Smooth muscle cell (in vitro differentiated cells): ENCODE measurements around the gene ZER1. TPM values are rescaled to one million over a fixed set of nuclear protein-coding genes. Genes with fewer than 3 reads are reported as not detected.
"Not testable (repeated sequence)": the region's sequence is repeated elsewhere in the genome, so short reads cannot be mapped to it uniquely, and the experiment has no call there.

Experiments used
- DNase-seq: peaks from one replicate; lab custom pipeline; 2025; ENCODE audit not compliant: unreplicated experiment; lab: John Stamatoyannopoulos, UW
- H2AFZ ChIP-seq: fragments of 200-600 bp; sonication (generic); 2 replicates; pipeline ENCODE4 v1.6.0; 2016; ENCODE audit warnings: antibody characterized with exemption, low read depth, mild to moderate bottlenecking
- H3F3A ChIP-seq: fragments of 200-600 bp; sonication (generic); 2 replicates; pipeline ENCODE4 v1.6.0; 2017; ENCODE audit warnings: antibody characterized with exemption, low read depth
- H3K27ac ChIP-seq: fragments of 200-600 bp; sonication (generic); 2 replicates; pipeline ENCODE4 v1.5.1; 2016; ENCODE audit warnings: low read depth, mild to moderate bottlenecking
- H3K27me3 ChIP-seq: fragments of 200-600 bp; sonication (generic); 2 replicates; pipeline ENCODE4 v1.6.1; 2016; ENCODE audit warnings: low read depth, mild to moderate bottlenecking
- H3K36me3 ChIP-seq: fragments of 200-600 bp; sonication (generic); 2 replicates; pipeline ENCODE4 v1.5.1; 2016; ENCODE audit warnings: low read depth
- H3K4me1 ChIP-seq: fragments of 200-600 bp; sonication (generic); 2 replicates; pipeline ENCODE4 v1.5.1; 2016; ENCODE audit warnings: low read depth
- H3K4me2 ChIP-seq: fragments of 200-600 bp; sonication (generic); 2 replicates; pipeline ENCODE4 v1.6.0; 2016; ENCODE audit warnings: mild to moderate bottlenecking
- H3K4me3 ChIP-seq: fragments of 200-600 bp; sonication (generic); 2 replicates; pipeline ENCODE4 v1.5.1; 2016; ENCODE audit warnings: mild to moderate bottlenecking
- H3K79me2 ChIP-seq: fragments of 200-600 bp; sonication (generic); 2 replicates; pipeline ENCODE4 v1.6.0; 2016; ENCODE audit warnings: low read depth, mild to moderate bottlenecking
- H3K9ac ChIP-seq: fragments of 200-600 bp; sonication (generic); 2 replicates; pipeline ENCODE4 v1.6.0; 2016; ENCODE audit warnings: low read depth
- H3K9me3 ChIP-seq: fragments of 200-600 bp; sonication (generic); replicated peaks from 2 replicates; pipeline ENCODE4 v1.5.1; 2016; ENCODE audit warnings: low read depth
- H4K20me1 ChIP-seq: fragments of 200-600 bp; sonication (generic); 2 replicates; pipeline ENCODE4 v1.6.0; 2016; ENCODE audit warnings: low read depth
- CTCF ChIP-seq: fragments of 200-600 bp; sonication (generic); IDR thresholded peaks from 2 replicates; pipeline ENCODE4 v1.5.1; 2017; ENCODE audit warnings: borderline replicate concordance, mild to moderate bottlenecking, antibody characterized with exemption; ENCODE audit not compliant: insufficient read depth, poor library complexity, severe bottlenecking
- WGBS: methylation state at CpG from one replicate; pipeline ENCODE4 v1.1.7; 2016; ENCODE audit warnings: low lambda C conversion rate; 5-methylcytosine and 5-hydroxymethylcytosine counted together
- polyA plus RNA-seq: library from polyadenylated mRNA; unstranded; fragments of >200 nt; fragmentation: Nextera tagmentation; extraction: Ambion mirVana; gene quantifications from 2 replicates; pipeline ENCODE4 v1.2.1, GENCODE V29; 2016
- total RNA-seq: library from RNA; depleted of rRNA; stranded (reverse); fragments of >200 nt; gene quantifications from 2 replicates; pipeline ENCODE4 v1.2.3, GENCODE V29; 2014

Gene ZER1
- total and polyA plus RNA-seq, 2 experiments from 2014 or later, result 30.6 to 38.4 TPM

DNA sequence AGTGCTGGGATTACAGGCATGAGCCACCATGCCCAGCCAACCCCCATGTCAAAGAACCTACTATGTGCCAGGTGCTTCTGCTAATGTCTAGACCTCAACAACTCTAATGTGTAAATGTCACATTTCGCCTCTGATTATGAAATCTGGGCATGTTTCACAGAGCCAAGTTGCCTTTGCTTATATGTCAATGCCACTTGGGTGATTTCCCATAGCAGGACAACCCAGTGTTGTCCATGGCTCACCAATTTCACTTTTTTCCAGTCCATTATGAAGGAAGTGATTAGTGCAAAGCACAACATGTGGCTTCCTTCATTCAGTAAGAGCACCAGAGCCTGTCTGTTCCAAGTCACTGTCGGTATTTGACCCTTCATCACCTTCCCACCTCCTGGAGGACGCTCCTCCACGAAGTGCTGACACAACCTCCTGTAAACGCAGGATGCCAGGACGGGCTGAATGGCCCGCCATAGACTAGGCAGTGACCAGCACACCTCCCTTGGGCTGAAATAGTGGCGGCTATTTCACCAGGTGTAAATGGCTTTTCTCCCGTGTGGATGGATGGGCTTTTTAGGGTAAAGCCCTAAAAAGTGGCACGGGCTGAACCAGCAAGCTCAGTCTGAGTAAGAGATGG lies 70.4 kb downstream of the ZER1 start:
- H3K4me2 ChIP-seq, result no peak overlapping the region
- H3K79me2 ChIP-seq, result no peaks in the 10 kb centered on the region
- no peak for TF ChIP-seq CTCF
- 67% methylated on average over 10 of the region's 10 CpGs for WGBS
- H2AFZ ChIP-seq, result no peak overlapping the region
- H3K4me3 ChIP-seq, result no peak overlapping the region
- no peak for DNase-seq
- no peaks in the 10 kb centered on the region for H3K36me3 ChIP-seq
- H3K27me3 ChIP-seq, result no peaks in the 10 kb centered on the region
- no peaks in the 10 kb centered on the region for H3K9me3 ChIP-seq
- H3K27ac ChIP-seq, result no peak overlapping the region
- H3K4me1 ChIP-seq, result no peaks in the 10 kb centered on the region
- H3F3A ChIP-seq, result peaks cover 14% of the 10 kb centered on the region
- H3K9ac ChIP-seq, result no peak overlapping the region
- peaks cover 7% of the 10 kb centered on the region for H4K20me1 ChIP-seq

DNA sequence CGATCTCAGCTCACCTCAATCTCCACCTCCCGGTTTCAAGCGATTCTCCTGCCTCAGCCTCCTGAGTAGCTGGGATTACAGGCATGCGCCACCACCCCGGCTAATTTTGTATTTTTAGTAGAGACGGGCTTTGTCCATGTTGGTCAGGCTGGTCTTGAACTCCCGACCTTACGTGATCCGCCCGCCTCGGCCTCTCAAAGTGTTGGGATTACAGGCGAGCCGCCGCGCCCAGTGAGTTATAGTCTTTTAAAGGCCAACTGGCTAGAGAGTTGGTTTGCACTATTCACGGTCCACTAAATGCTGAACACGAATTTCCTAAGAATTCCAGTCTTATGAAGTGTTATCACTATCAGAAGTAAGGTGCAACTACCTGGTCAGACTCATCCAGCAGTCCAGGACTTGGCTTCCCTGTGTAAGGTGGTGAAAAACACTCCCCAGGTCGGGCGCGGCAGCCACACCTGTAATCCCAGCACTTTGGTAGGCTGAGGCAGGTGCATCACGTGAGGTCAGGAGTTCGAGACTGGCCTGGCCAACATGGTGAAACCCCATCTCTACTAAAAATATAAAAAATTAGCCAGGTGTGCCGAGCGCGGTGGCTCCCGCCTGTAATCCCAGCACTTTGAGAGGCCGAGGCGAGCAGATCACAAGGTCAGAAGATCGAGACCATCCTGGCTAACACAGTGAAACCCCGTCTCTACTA lies 72.5 kb downstream of the ZER1 start:
- H3K27me3 ChIP-seq, H3K4me3 ChIP-seq, H3K36me3 ChIP-seq, H3K9ac ChIP-seq, H3K27ac ChIP-seq, DNase-seq, H3K79me2 ChIP-seq, H3K4me2 ChIP-seq, H2AFZ ChIP-seq, H3K4me1 ChIP-seq, H3K9me3 ChIP-seq: not testable (repeated sequence)
- WGBS, result 97% methylated on average over 30 of the region's 30 CpGs
- Histone ChIP-seq H4K20me1 (peaks cover 17% of the 10 kb centered on the region), H3F3A (peaks cover 26% of the 10 kb centered on the region)

- Histone ChIP-seq H3K4me1 (peaks cover 7% of the 10 kb centered on the region), H3K4me2 (no peak overlapping the region), H3K36me3 (peaks cover 10% of the 10 kb centered on the region), H3F3A (peaks cover 38% of the 10 kb centered on the region), H4K20me1 (peaks cover 38% of the 10 kb centered on the region), H3K79me2 (peaks cover 14% of the 10 kb centered on the region), H2AFZ (no peak overlapping the region), H3K4me3 (no peak overlapping the region), H3K27me3 (no peaks in the 10 kb centered on the region), H3K9me3 (no peaks in the 10 kb centered on the region), H3K27ac (peak overlapping the region; percentile 33), H3K9ac (no peak overlapping the region)
- DNase-seq, result no peak
- WGBS, result 83% methylated on average over 8 of the region's 8 CpGs
- TF ChIP-seq CTCF, result no peak
Observed at GRCh38 chr9:128696923-128697707, 74.6 kb downstream of the ZER1 start.

GRCh38 chr9:128694344-128694743 lies 77.4 kb downstream of the ZER1 start:
- peaks cover 59% of the 10 kb centered on the region for H4K20me1 ChIP-seq
- TF ChIP-seq CTCF, result no peak
- WGBS, result 97% methylated on average over 6 of the region's 6 CpGs

DNA sequence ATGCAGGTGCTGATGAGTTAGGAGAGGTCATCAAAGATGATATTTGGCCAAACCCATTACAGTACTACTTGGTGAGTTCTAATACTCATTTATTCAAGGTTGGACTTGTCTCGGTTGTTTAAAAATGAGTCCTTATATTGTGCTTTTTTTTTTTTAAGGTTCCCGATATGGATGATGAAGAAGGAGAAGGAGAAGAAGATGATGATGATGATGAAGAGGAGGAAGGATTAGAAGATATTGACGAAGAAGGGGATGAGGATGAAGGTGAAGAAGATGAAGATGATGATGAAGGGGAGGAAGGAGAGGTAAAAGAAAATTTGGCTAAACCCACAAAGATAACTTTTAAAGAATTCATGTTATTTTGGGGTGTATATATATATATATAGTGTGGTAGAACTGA lies 78.0 kb downstream of the ZER1 start:
- Histone ChIP-seq H3F3A (peaks cover 48% of the 10 kb centered on the region), H4K20me1 (peaks cover 59% of the 10 kb centered on the region), H3K79me2 (peaks cover 35% of the 10 kb centered on the region), H3K4me1 (peaks cover 24% of the 10 kb centered on the region)
- not testable (repeated sequence) for DNase-seq, H3K9ac ChIP-seq, H3K9me3 ChIP-seq, H3K36me3 ChIP-seq, H3K27ac ChIP-seq, H3K4me3 ChIP-seq, H2AFZ ChIP-seq, H3K27me3 ChIP-seq, H3K4me2 ChIP-seq
- WGBS, result 100% methylated on average over 3 of the region's 3 CpGs

More at GRCh38 chr9:128694344-128694743, 77.4 kb downstream of the ZER1 start:
- no peak overlapping the region for H3K9ac ChIP-seq
- H3K4me3 ChIP-seq, result no peak overlapping the region
- no peak overlapping the region for H2AFZ ChIP-seq
- H3F3A ChIP-seq, result peaks cover 48% of the 10 kb centered on the region
- H3K4me1 ChIP-seq, result peaks cover 24% of the 10 kb centered on the region
- no peaks in the 10 kb centered on the region for H3K9me3 ChIP-seq
- peaks cover 35% of the 10 kb centered on the region for H3K79me2 ChIP-seq
- peaks cover 10% of the 10 kb centered on the region for H3K36me3 ChIP-seq
- H3K27me3 ChIP-seq, result no peaks in the 10 kb centered on the region
- no peak for DNase-seq
- no peak overlapping the region for H3K27ac ChIP-seq
- H3K4me2 ChIP-seq, result no peak overlapping the region
